GM23248 (cell line): ENCODE measurements around the gene CHRM3. TPM values are rescaled to one million over a fixed set of nuclear protein-coding genes. Genes with fewer than 3 reads are reported as not detected.

Experiments
- DNase-seq: peaks from one replicate; pipeline ENCODE4 v3.0.0-alpha.2; 2015
- H2AFZ ChIP-seq: fragments of 200-600 bp; sonication (generic); 2 replicates; pipeline ENCODE4 v1.6.1; 2016; ENCODE audit warnings: antibody characterized with exemption
- H3F3A ChIP-seq: fragments of 200-600 bp; sonication (generic); 2 replicates; pipeline ENCODE4 v1.6.1; 2016; ENCODE audit warnings: mild to moderate bottlenecking, antibody characterized with exemption, mixed run types; ENCODE audit not compliant: insufficient read depth
- H3K27ac ChIP-seq: fragments of 200-600 bp; sonication (generic); 2 replicates; pipeline ENCODE4 v1.5.1; 2016; ENCODE audit warnings: mild to moderate bottlenecking
- H3K27me3 ChIP-seq: fragments of 200-600 bp; sonication (generic); replicated peaks from 2 replicates; pipeline ENCODE4 v1.6.1; 2016; ENCODE audit warnings: mild to moderate bottlenecking; ENCODE audit not compliant: insufficient read depth
- H3K36me3 ChIP-seq: fragments of 200-600 bp; sonication (generic); 2 replicates; pipeline ENCODE4 v1.6.1; 2016; ENCODE audit warnings: low read depth, mild to moderate bottlenecking
- H3K4me1 ChIP-seq: fragments of 200-600 bp; sonication (generic); 2 replicates; pipeline ENCODE4 v1.6.1; 2016; ENCODE audit warnings: mild to moderate bottlenecking; ENCODE audit not compliant: insufficient read depth
- H3K4me2 ChIP-seq: fragments of 200-600 bp; sonication (generic); one replicate; pipeline ENCODE4 v1.6.1; 2016; ENCODE audit warnings: mild to moderate bottlenecking; ENCODE audit not compliant: unreplicated experiment
- H3K4me3 ChIP-seq: fragments of 200-600 bp; sonication (generic); 2 replicates; pipeline ENCODE4 v1.5.1; 2016; ENCODE audit warnings: mild to moderate bottlenecking
- H3K79me2 ChIP-seq: fragments of 200-600 bp; sonication (generic); 2 replicates; pipeline ENCODE4 v1.6.1; 2016; ENCODE audit warnings: mild to moderate bottlenecking; ENCODE audit not compliant: insufficient read depth
- H3K9ac ChIP-seq: fragments of 200-600 bp; sonication (generic); 2 replicates; pipeline ENCODE4 v1.6.1; 2016; ENCODE audit warnings: mild to moderate bottlenecking
- H3K9me2 ChIP-seq: fragments of 200-600 bp; sonication (generic); 2 replicates; pipeline ENCODE4 v1.6.1; 2016; ENCODE audit warnings: mixed run types, mild to moderate bottlenecking, moderate library complexity; ENCODE audit not compliant: insufficient read depth
- H3K9me3 ChIP-seq: fragments of 200-600 bp; sonication (generic); one replicate; pipeline ENCODE4 v1.6.1; 2017; ENCODE audit warnings: low read depth
- H4K20me1 ChIP-seq: fragments of 200-600 bp; sonication (generic); 2 replicates; pipeline ENCODE4 v1.6.0; 2016; ENCODE audit not compliant: insufficient read depth
- EZH2 ChIP-seq: fragments of 200-600 bp; sonication (generic); IDR thresholded peaks from 2 replicates; pipeline ENCODE4 v1.6.1; 2018; ENCODE audit warnings: antibody characterized with exemption, mild to moderate bottlenecking; ENCODE audit not compliant: insufficient read depth, poor library complexity, severe bottlenecking
- EZH2phosphoT487 ChIP-seq: fragments of 200-600 bp; sonication (generic); IDR thresholded peaks from 2 replicates; pipeline ENCODE4 v1.6.1; 2018; ENCODE audit warnings: antibody characterized with exemption, moderate library complexity, mild to moderate bottlenecking, low read depth; ENCODE audit not compliant: insufficient read depth
- WGBS, 2 experiments: methylation state at CpG; one replicate each; pipeline ENCODE4 v1.1.6; 2015 to 2017; ENCODE audit warnings: low lambda C conversion rate in 2 of 2, low coverage in 1 of 2; ENCODE audit errors: missing lambda C conversion rate in 2 of 2; 5-methylcytosine and 5-hydroxymethylcytosine counted together
- in situ Hi-C: fragments of 300-500 bp; cut with MboI; formaldehyde crosslinking; loops from 2 replicates; pipeline ENCODE4 v1.15.0; 2020
- polyA plus RNA-seq: library from polyadenylated mRNA; unstranded; fragments of >200 nt; fragmentation: Nextera tagmentation; extraction: Ambion mirVana; gene quantifications from 2 replicates; pipeline ENCODE4 v1.2.1, GENCODE V29; 2016
- total RNA-seq: library from RNA; depleted of rRNA; stranded (reverse); fragments of >200 nt; shearing (Covaris generic); gene quantifications from 2 replicates; pipeline ENCODE4 v1.2.3, GENCODE V29; 2014

The CHRM3 gene
- total and polyA plus RNA-seq, 2 experiments from 2014 or later: not detected

GRCh38 chr1:239432255-239432654 lies 45.9 kb downstream of the CHRM3 start:
- 0% methylated on average over 1 of the region's 1 CpG for WGBS, 2 experiments
- H3K27ac ChIP-seq: no peak overlapping the region
- no peaks in the 10 kb centered on the region for H4K20me1 ChIP-seq
- TF ChIP-seq EZH2phosphoT487: no peak
- no peak for TF ChIP-seq EZH2
- H3F3A ChIP-seq: no peaks in the 10 kb centered on the region
- no peaks in the 10 kb centered on the region for H3K27me3 ChIP-seq
- no peaks in the 10 kb centered on the region for H3K36me3 ChIP-seq
- no peak for DNase-seq
- in situ Hi-C loops: no loop called here
- no peaks in the 10 kb centered on the region for H3K79me2 ChIP-seq
- no peak overlapping the region for H3K4me3 ChIP-seq
- no peaks in the 10 kb centered on the region for H3K4me1 ChIP-seq
- no peak overlapping the region for H3K4me2 ChIP-seq
- H3K9ac ChIP-seq: no peak overlapping the region
- no peak overlapping the region for H2AFZ ChIP-seq
- no peaks in the 10 kb centered on the region for H3K9me3 ChIP-seq
- no peaks in the 10 kb centered on the region for H3K9me2 ChIP-seq

- no peaks in the 10 kb centered on the region for H3K36me3 ChIP-seq
- no peak overlapping the region for H3K4me3 ChIP-seq
- no peak for DNase-seq
- TF ChIP-seq EZH2phosphoT487: no peak
- TF ChIP-seq EZH2: no peak
- H3K27ac ChIP-seq: no peak overlapping the region
- H4K20me1 ChIP-seq: no peaks in the 10 kb centered on the region
- H3K9me2 ChIP-seq: no peaks in the 10 kb centered on the region
- no peaks in the 10 kb centered on the region for H3K9me3 ChIP-seq
- H3F3A ChIP-seq: no peaks in the 10 kb centered on the region
- no peaks in the 10 kb centered on the region for H3K27me3 ChIP-seq
- WGBS, 2 experiments: 35 to 38% methylated on average over 5 of the region's 5 CpGs
- H3K4me1 ChIP-seq: no peaks in the 10 kb centered on the region
- no peaks in the 10 kb centered on the region for H3K79me2 ChIP-seq
- H3K9ac ChIP-seq: no peak overlapping the region
- no peak overlapping the region for H2AFZ ChIP-seq
- no peak overlapping the region for H3K4me2 ChIP-seq
- in situ Hi-C loops: no loop called here
Measured at GRCh38 chr1:239434181-239434580, 47.8 kb downstream of the CHRM3 start.
